Mesenchymal stem cell (in vitro differentiated cells and primary cell): Measurements from ENCODE around the gene ITFG1.

Source experiments
- DNase-seq: peaks from one replicate; pipeline ENCODE4 v3.0.0-alpha.2; 2013
- H2AFZ ChIP-seq: one replicate; pipeline ENCODE4 v1.6.1; 2013; ENCODE audit warnings: low read depth, mild to moderate bottlenecking, control low read depth, inconsistent platforms, low read length, moderate library complexity
- H2AK5ac ChIP-seq: 2 replicates; pipeline ENCODE4 v1.6.1; 2013; ENCODE audit warnings: low read length, moderate library complexity, mild to moderate bottlenecking, inconsistent platforms; ENCODE audit not compliant: severe bottlenecking
- H2BK120ac ChIP-seq: one replicate; pipeline ENCODE4 v1.6.1; 2013; ENCODE audit warnings: low read depth, mild to moderate bottlenecking, inconsistent platforms, low read length, moderate library complexity
- H2BK12ac ChIP-seq, 2 experiments: one replicate each; pipeline ENCODE4 v1.6.1; 2013; ENCODE audit warnings: inconsistent platforms in 2 of 2, low read length in 2 of 2, mild to moderate bottlenecking in 2 of 2, moderate library complexity in 2 of 2, control low read depth in 1 of 2
- H2BK15ac ChIP-seq: one replicate; pipeline ENCODE4 v1.6.1; 2013; ENCODE audit warnings: mild to moderate bottlenecking, low read depth, inconsistent platforms; ENCODE audit not compliant: poor library complexity, severe bottlenecking
- H2BK5ac ChIP-seq: 2 replicates; pipeline ENCODE4 v1.6.1; 2013; ENCODE audit warnings: low read depth, mild to moderate bottlenecking, low read length, control low read depth, inconsistent platforms; ENCODE audit not compliant: poor library complexity, severe bottlenecking
- H3K14ac ChIP-seq, 2 experiments: one replicate each; pipeline ENCODE4 v1.6.1; 2013; ENCODE audit warnings: inconsistent platforms in 2 of 2, low read length in 2 of 2, control low read depth in 1 of 2, mild to moderate bottlenecking in 1 of 2, moderate library complexity in 1 of 2
- H3K18ac ChIP-seq, 2 experiments: one replicate each; pipeline ENCODE4 v1.6.1; 2013; ENCODE audit warnings: inconsistent platforms in 2 of 2, low read length in 2 of 2, control low read depth in 1 of 2, low read depth in 1 of 2, mild to moderate bottlenecking in 1 of 2
- H3K23ac ChIP-seq, 2 experiments: one replicate each; pipeline ENCODE4 v1.6.1; 2013; ENCODE audit warnings: inconsistent platforms in 2 of 2, low read length in 2 of 2, mild to moderate bottlenecking in 2 of 2, moderate library complexity in 2 of 2, control low read depth in 1 of 2
- H3K27ac ChIP-seq: 2 replicates; pipeline ENCODE4 v1.5.1; 2013; ENCODE audit warnings: mild to moderate bottlenecking, moderate library complexity, low read length, control low read depth, inconsistent platforms; ENCODE audit not compliant: poor library complexity, severe bottlenecking
- H3K27me3 ChIP-seq, 2 experiments: 2 replicates each; pipeline versions ENCODE4 v1.6.1 to v1.7.0; 2013; ENCODE audit warnings: low read length in 2 of 2, mild to moderate bottlenecking in 2 of 2, moderate library complexity in 2 of 2, control low read depth in 1 of 2, inconsistent platforms in 1 of 2; ENCODE audit not compliant: control insufficient read depth in 1 of 2, insufficient read depth in 1 of 2
- H3K36me3 ChIP-seq, 2 experiments: 2 replicates each; pipeline versions ENCODE4 v1.6.1 to v1.7.0; 2013; ENCODE audit warnings: low read length in 2 of 2, control low read depth in 1 of 2, inconsistent platforms in 1 of 2, low read depth in 1 of 2, mild to moderate bottlenecking in 1 of 2; ENCODE audit not compliant: insufficient read depth in 2 of 2, control insufficient read depth in 1 of 2
- H3K4ac ChIP-seq, 2 experiments: one replicate each; pipeline ENCODE4 v1.6.1; 2013; ENCODE audit warnings: inconsistent platforms in 2 of 2, low read length in 2 of 2, mild to moderate bottlenecking in 2 of 2, moderate library complexity in 2 of 2, control low read depth in 1 of 2, low read depth in 1 of 2
- H3K4me1 ChIP-seq: 2 replicates; pipeline ENCODE4 v1.6.1; 2013; ENCODE audit warnings: low read depth, low read length, control low read depth; ENCODE audit not compliant: control insufficient read depth, insufficient read depth
- H3K4me2 ChIP-seq: 2 replicates; pipeline ENCODE4 v1.6.1; 2013; ENCODE audit warnings: low read length, mild to moderate bottlenecking, inconsistent platforms; ENCODE audit not compliant: poor library complexity, severe bottlenecking
- H3K4me3 ChIP-seq, 2 experiments: 2 replicates each; pipeline versions ENCODE4 v1.5.1 to v1.7.0; 2013; ENCODE audit warnings: low read length in 2 of 2, mild to moderate bottlenecking in 2 of 2, control low read depth in 1 of 2, low read depth in 1 of 2; ENCODE audit not compliant: insufficient read depth in 1 of 2
- H3K79me1 ChIP-seq: replicated peaks from 2 replicates; pipeline ENCODE4 v1.6.1; 2013; ENCODE audit warnings: mild to moderate bottlenecking, control low read depth, low read length, inconsistent platforms; ENCODE audit not compliant: poor library complexity, severe bottlenecking
- H3K9ac ChIP-seq: 2 replicates; pipeline ENCODE4 v1.7.0; 2013; ENCODE audit warnings: mild to moderate bottlenecking, low read length, moderate library complexity
- H3K9me3 ChIP-seq: 2 replicates; pipeline ENCODE4 v1.7.0; 2013; ENCODE audit warnings: mild to moderate bottlenecking, low read length; ENCODE audit not compliant: control insufficient read depth
- H4K8ac ChIP-seq: one replicate; pipeline ENCODE4 v1.6.1; 2013; ENCODE audit warnings: inconsistent platforms, mild to moderate bottlenecking, low read length, moderate library complexity
- H4K91ac ChIP-seq: one replicate; pipeline ENCODE4 v1.6.1; 2013; ENCODE audit warnings: mild to moderate bottlenecking, low read length, inconsistent platforms
- WGBS: methylation state at CpG from one replicate; pipeline ENCODE4 v1.1.7; 2013; ENCODE audit warnings: mixed read lengths; 5-methylcytosine and 5-hydroxymethylcytosine counted together

The ITFG1 gene

GRCh38 chr16:47477679-47478078 lies 16.8 kb upstream of the ITFG1 start:
- no peak overlapping the region for H3K4ac ChIP-seq
- no peak overlapping the region for H2BK15ac ChIP-seq
- no peak overlapping the region for H3K9ac ChIP-seq
- no peaks in the 10 kb centered on the region for H3K27me3 ChIP-seq
- no peak overlapping the region for H4K91ac ChIP-seq
- no CpG with 5 or more reads among the region's 1 CpG for WGBS
- H3K23ac ChIP-seq: no peak overlapping the region
- H2BK5ac ChIP-seq: no peak overlapping the region
- peak; percentile 23 for DNase-seq
- peaks cover 0 to 2% of the 10 kb centered on the region in 2 experiments for H3K36me3 ChIP-seq
- no peak overlapping the region for H3K4me2 ChIP-seq
- H2AK5ac ChIP-seq: no peak overlapping the region
- no peak overlapping the region for H3K27ac ChIP-seq
- H3K9me3 ChIP-seq: no peaks in the 10 kb centered on the region
- H4K8ac ChIP-seq: no peak overlapping the region
- H2BK12ac ChIP-seq: no peak overlapping the region
- H3K14ac ChIP-seq: no peak overlapping the region
- no peak overlapping the region for H3K18ac ChIP-seq
- H3K4me3 ChIP-seq: no peak overlapping the region
- H2AFZ ChIP-seq: no peak overlapping the region
- no peak overlapping the region for H2BK120ac ChIP-seq
- H3K4me1 ChIP-seq: no peaks in the 10 kb centered on the region
- peaks cover 17% of the 10 kb centered on the region for H3K79me1 ChIP-seq

- Histone ChIP-seq H2BK120ac (no peak overlapping the region), H3K79me1 (peaks cover 17% of the 10 kb centered on the region), H2AFZ (no peak overlapping the region), H3K4me2 (no peak overlapping the region), H3K9ac (no peak overlapping the region), H4K8ac (no peak overlapping the region), H3K23ac (no peak overlapping the region), H2BK5ac (no peak overlapping the region), H4K91ac (no peak overlapping the region), H3K27me3 (no peaks in the 10 kb centered on the region), H2AK5ac (no peak overlapping the region), H3K9me3 (no peaks in the 10 kb centered on the region), H3K14ac (no peak overlapping the region), H3K18ac (no peak overlapping the region), H2BK12ac (no peak overlapping the region), H3K4ac (no peak overlapping the region), H3K4me1 (no peaks in the 10 kb centered on the region), H2BK15ac (no peak overlapping the region), H3K36me3 (peaks cover 0 to 2% of the 10 kb centered on the region in 2 experiments), H3K27ac (no peak overlapping the region), H3K4me3 (no peak overlapping the region)
- no peak for DNase-seq
These were observed 15.9 kb upstream of the ITFG1 start for GRCh38 chr16:47476654-47477345.

GRCh38 chr16:47475786-47476185 lies 14.9 kb upstream of the ITFG1 start:
- Histone ChIP-seq H3K4ac (no peak overlapping the region), H3K27me3 (no peaks in the 10 kb centered on the region), H3K27ac (no peak overlapping the region), H3K9ac (no peak overlapping the region), H2BK5ac (no peak overlapping the region), H3K4me2 (no peak overlapping the region), H4K8ac (no peak overlapping the region), H2AFZ (no peak overlapping the region), H2BK12ac (no peak overlapping the region), H3K4me3 (no peak overlapping the region), H3K23ac (no peak overlapping the region), H3K79me1 (peaks cover 21% of the 10 kb centered on the region), H3K18ac (no peak overlapping the region), H2AK5ac (no peak overlapping the region), H3K4me1 (no peaks in the 10 kb centered on the region), H2BK15ac (no peak overlapping the region), H3K14ac (no peak overlapping the region), H3K9me3 (no peaks in the 10 kb centered on the region), H2BK120ac (no peak overlapping the region), H4K91ac (no peak overlapping the region), H3K36me3 (peaks cover 0 to 2% of the 10 kb centered on the region in 2 experiments)
- 11% methylated on average over 1 of the region's 1 CpG for WGBS
- DNase-seq: peak; percentile 75

GRCh38 chr16:47473792-47474191 lies 12.9 kb upstream of the ITFG1 start:
- H3K79me1 ChIP-seq: peaks cover 17% of the 10 kb centered on the region
- H4K8ac ChIP-seq: no peak overlapping the region
- no peaks in the 10 kb centered on the region for H3K27me3 ChIP-seq
- no peak overlapping the region for H3K9ac ChIP-seq
- H3K9me3 ChIP-seq: no peaks in the 10 kb centered on the region
- H4K91ac ChIP-seq: no peak overlapping the region
- no peak overlapping the region for H3K4me3 ChIP-seq
- 95% methylated on average over 2 of the region's 3 CpGs for WGBS
- no peak overlapping the region for H3K23ac ChIP-seq
- peaks cover 0 to 2% of the 10 kb centered on the region in 2 experiments for H3K36me3 ChIP-seq
- no peak overlapping the region for H2AFZ ChIP-seq
- H3K4ac ChIP-seq: no peak overlapping the region
- H3K27ac ChIP-seq: no peak overlapping the region
- H2BK15ac ChIP-seq: no peak overlapping the region
- DNase-seq: no peak
- no peak overlapping the region for H3K4me2 ChIP-seq
- no peaks in the 10 kb centered on the region for H3K4me1 ChIP-seq
- no peak overlapping the region for H3K18ac ChIP-seq
- H3K14ac ChIP-seq: no peak overlapping the region
- no peak overlapping the region for H2BK5ac ChIP-seq
- no peak overlapping the region for H2AK5ac ChIP-seq
- H2BK12ac ChIP-seq: no peak overlapping the region
- no peak overlapping the region for H2BK120ac ChIP-seq
